Esophagus mucosa (tissue), 1 donor: ENCODE data around the gene SAMD13. TPM values are rescaled to one million over a fixed set of nuclear protein-coding genes. Genes with fewer than 3 reads are reported as not detected.

Experiments used
- ATAC-seq: fragments of 200-7000 bp; cut with Tn5 transposase; one replicate; pipeline ENCODE4 v1.9.1; 2020
- total RNA-seq: library from RNA; stranded (reverse); gene quantifications from one replicate; pipeline ENCODE4 v1.2.4, GENCODE V29; 2023
- donor health status: DM: yes; HTN: yes; CAD: no.

Gene SAMD13
- total RNA-seq = 0.44 TPM

GRCh38 chr1:84301004-84301784 is at the start of gene SAMD13:
Gene SAMD13 (plus strand): TSS chr1:84301708. CDS start chr1:84303235, 1,527 bp downstream.
- peak; percentile 37 for ATAC-seq

- no peak for ATAC-seq
These were observed 48.5 kb upstream of the SAMD13 start for GRCh38 chr1:84253036-84253435.

- peak; percentile 98 for ATAC-seq
These were observed 47.6 kb upstream of the SAMD13 start for GRCh38 chr1:84253891-84254290.

GRCh38 chr1:84254703-84255238 is 46.7 kb upstream of the SAMD13 start:
- no peak for ATAC-seq

GRCh38 chr1:84255582-84255981 is 45.9 kb upstream of the SAMD13 start:
- ATAC-seq = no peak

GRCh38 chr1:84257617-84258016 is 43.9 kb upstream of the SAMD13 start:
- ATAC-seq = no peak

GRCh38 chr1:84259376-84259775 is 42.1 kb upstream of the SAMD13 start:
- no peak for ATAC-seq

GRCh38 chr1:84259989-84260388 is 41.5 kb upstream of the SAMD13 start:
- no peak for ATAC-seq

- ATAC-seq = no peak
These were observed 40.5 kb upstream of the SAMD13 start for GRCh38 chr1:84260852-84261518.

- ATAC-seq = no peak
These were observed 36.5 kb upstream of the SAMD13 start for GRCh38 chr1:84264961-84265360.

- no peak for ATAC-seq
These were observed 35.6 kb upstream of the SAMD13 start for GRCh38 chr1:84265867-84266266.

GRCh38 chr1:84266748-84267147 is 34.8 kb upstream of the SAMD13 start:
- ATAC-seq = no peak

GRCh38 chr1:84267476-84267875 is 34.0 kb upstream of the SAMD13 start:
- no peak for ATAC-seq

GRCh38 chr1:84268346-84268745 is 33.2 kb upstream of the SAMD13 start:
- peak; percentile 69 for ATAC-seq

GRCh38 chr1:84269306-84269705 is 32.2 kb upstream of the SAMD13 start:
- ATAC-seq = no peak

GRCh38 chr1:84271441-84272151 is 29.9 kb upstream of the SAMD13 start:
- peak; percentile 79 for ATAC-seq

- ATAC-seq = peak; percentile 94
These were observed 29.1 kb upstream of the SAMD13 start for GRCh38 chr1:84272401-84272800.

- no peak for ATAC-seq
These were observed 24.0 kb upstream of the SAMD13 start for GRCh38 chr1:84277343-84278059.

GRCh38 chr1:84278905-84279304 is 22.6 kb upstream of the SAMD13 start:
- no peak for ATAC-seq

- ATAC-seq = no peak
These were observed 20.6 kb upstream of the SAMD13 start for GRCh38 chr1:84280912-84281311.

GRCh38 chr1:84282780-84283333 is 18.7 kb upstream of the SAMD13 start:
- ATAC-seq = no peak

- ATAC-seq = no peak
These were observed 18.1 kb upstream of the SAMD13 start for GRCh38 chr1:84283381-84283780.
